HepG2 (cell line): Measurements from ENCODE around the gene FOXA1. TPM values are rescaled to one million over a fixed set of nuclear protein-coding genes. Genes with fewer than 3 reads are reported as not detected.

Experiments used
- ATAD3A ChIP-seq: sonication (generic); formaldehyde crosslinking; IDR thresholded peaks from 2 replicates; pipeline ENCODE4 v1.4.0; 2020; ENCODE audit warnings: missing genetic modification reagents
- CBFB ChIP-seq: sonication (generic); formaldehyde crosslinking; IDR thresholded peaks from 2 replicates; pipeline ENCODE4 v1.4.0; 2020; ENCODE audit warnings: missing genetic modification reagents
- FIP1L1 ChIP-seq: fragments of 200-400 bp; formaldehyde crosslinking; IDR thresholded peaks from 2 replicates; pipeline ENCODE4 v1.6.1; 2018; ENCODE audit warnings: low read depth, mild to moderate bottlenecking, low read length, moderate library complexity, borderline replicate concordance; ENCODE audit not compliant: insufficient read depth
- HNRNPH1 ChIP-seq: fragments of 200-400 bp; formaldehyde crosslinking; optimal IDR thresholded peaks from 2 replicates; pipeline ENCODE3; 2017; ENCODE audit warnings: mild to moderate bottlenecking, low read depth, low read length
- HNRNPUL1 ChIP-seq: fragments of 200-400 bp; formaldehyde crosslinking; IDR thresholded peaks from 2 replicates; pipeline ENCODE4 v1.6.1; 2017; ENCODE audit warnings: low read depth, mild to moderate bottlenecking, low read length, moderate library complexity
- MIER2 ChIP-seq: IDR thresholded peaks from 2 replicates; pipeline ENCODE4 v1.6.1; 2016; ENCODE audit warnings: missing biosample characterization, missing genetic modification reagents
- NFATC3 ChIP-seq: sonication (generic); formaldehyde crosslinking; IDR thresholded peaks from 2 replicates; pipeline ENCODE4 v1.5.1; 2020; ENCODE audit warnings: mild to moderate bottlenecking, missing genetic modification reagents
- RBM39 ChIP-seq: fragments of 200-400 bp; formaldehyde crosslinking; IDR thresholded peaks from one replicate; pipeline ENCODE4 v1.6.1; 2018; ENCODE audit warnings: antibody characterized with exemption, mild to moderate bottlenecking, low read depth, low read length; ENCODE audit not compliant: poor library complexity, severe bottlenecking
- RELA ChIP-seq: sonication (generic); formaldehyde crosslinking; IDR thresholded peaks from 2 replicates; pipeline ENCODE4 v1.4.0; 2020; ENCODE audit warnings: missing genetic modification reagents
- SETDB1 ChIP-seq: sonication (generic); formaldehyde crosslinking; IDR thresholded peaks from 2 replicates; pipeline ENCODE4 v1.5.1; 2020; ENCODE audit warnings: missing genetic modification reagents, mild to moderate bottlenecking, borderline replicate concordance
- SKI ChIP-seq: fragments of 450-650 bp; IDR thresholded peaks from one replicate; pipeline ENCODE4 v1.6.1; 2018; ENCODE audit warnings: mild to moderate bottlenecking; ENCODE audit not compliant: partially characterized antibody
- TBP ChIP-seq: sonication (generic); formaldehyde crosslinking; IDR thresholded peaks from 2 replicates; pipeline ENCODE4 v1.5.0; 2020; ENCODE audit warnings: missing genetic modification reagents
- TBX2 ChIP-seq: sonication (generic); formaldehyde crosslinking; IDR thresholded peaks from 2 replicates; pipeline ENCODE4 v1.5.0; 2020; ENCODE audit warnings: missing genetic modification reagents, mild to moderate bottlenecking, borderline replicate concordance
- TP53 ChIP-seq: sonication (generic); formaldehyde crosslinking; conservative IDR thresholded peaks from 2 replicates; pipeline ENCODE4 v1.4.0; 2020; ENCODE audit warnings: missing genetic modification reagents
- ZBTB34 ChIP-seq: sonication (generic); formaldehyde crosslinking; IDR thresholded peaks from 2 replicates; pipeline ENCODE4 v1.8.0; 2022; ENCODE audit warnings: mild to moderate bottlenecking, missing genetic modification reagents
- ZBTB46 ChIP-seq: sonication (generic); formaldehyde crosslinking; IDR thresholded peaks from 2 replicates; pipeline ENCODE4 v1.4.0; 2020; ENCODE audit warnings: mild to moderate bottlenecking, missing genetic modification reagents, borderline replicate concordance
- ZC3H4 ChIP-seq: sonication (generic); formaldehyde crosslinking; IDR thresholded peaks from 2 replicates; pipeline ENCODE4 v1.4.0; 2020; ENCODE audit warnings: missing genetic modification reagents, borderline replicate concordance
- ZNF160 ChIP-seq: sonication (generic); formaldehyde crosslinking; IDR thresholded peaks from 2 replicates; pipeline ENCODE4 v1.8.0; 2022; ENCODE audit warnings: mild to moderate bottlenecking, inconsistent platforms, missing genetic modification reagents
- ZNF260 ChIP-seq: sonication (generic); formaldehyde crosslinking; IDR thresholded peaks from 2 replicates; pipeline ENCODE4 v1.4.0; 2020; ENCODE audit warnings: missing genetic modification reagents, low read depth, mild to moderate bottlenecking, borderline replicate concordance
- ZNF446 ChIP-seq: sonication (generic); formaldehyde crosslinking; IDR thresholded peaks from 2 replicates; pipeline ENCODE4 v1.5.0; 2020; ENCODE audit warnings: mild to moderate bottlenecking, missing genetic modification reagents
- ZNF546 ChIP-seq: sonication (generic); formaldehyde crosslinking; conservative IDR thresholded peaks from 2 replicates; pipeline ENCODE4 v1.8.1; 2023; ENCODE audit warnings: mild to moderate bottlenecking, missing genetic modification reagents
- ZNF550 ChIP-seq: sonication (generic); formaldehyde crosslinking; IDR thresholded peaks from 2 replicates; pipeline ENCODE4 v1.4.0; 2020; ENCODE audit warnings: mild to moderate bottlenecking, missing genetic modification reagents, borderline replicate concordance
- ZNF570 ChIP-seq: sonication (generic); formaldehyde crosslinking; IDR thresholded peaks from 2 replicates; pipeline ENCODE4 v1.4.0; 2020; ENCODE audit warnings: mild to moderate bottlenecking, missing genetic modification reagents, borderline replicate concordance
- ZNF747 ChIP-seq: sonication (generic); formaldehyde crosslinking; IDR thresholded peaks from 2 replicates; pipeline ENCODE4 v1.8.1; 2023; ENCODE audit warnings: missing genetic modification reagents, mild to moderate bottlenecking, borderline replicate concordance
- polyA plus RNA-seq, 8 experiments: library from polyadenylated mRNA; depleted of rRNA in 3 of 8; stranded (reverse) in 7 of 8; unstranded in 1 of 8; fragments of >200 nt; fragmentation: Illumina TruSeq in 4 of 8; extraction: Trizol in 4 of 8; gene quantifications; 2 replicates each; pipeline versions ENCODE4 v1.2.1 to v1.2.3, GENCODE V29; 2011 to 2016; ENCODE audit warnings: low read depth in 4 of 8, missing spikeins in 1 of 8, mixed read lengths in 1 of 8; ENCODE audit not compliant: insufficient read depth in 1 of 8
- total RNA-seq, 5 experiments: library from RNA; depleted of rRNA; stranded (reverse); fragments of >200 nt; fragmentation: Illumina TruSeq; extraction: Trizol; gene quantifications; 2 replicates each; pipeline ENCODE4 v1.2.3, GENCODE V29; 2016; ENCODE audit warnings: low read depth in 1 of 5
- TF ChIP-seq, protein P1 (sequence below): sonication (generic); formaldehyde crosslinking; IDR thresholded peaks from 2 replicates; pipeline ENCODE4 v1.4.0; 2020; ENCODE audit warnings: missing genetic modification reagents

Gene FOXA1
- total and polyA plus RNA-seq, 2 of the 13 experiments (the other 11 are each of a cell fraction or from before 2014, with no cell fraction given) = 43.4 to 58.6 TPM

DNA sequence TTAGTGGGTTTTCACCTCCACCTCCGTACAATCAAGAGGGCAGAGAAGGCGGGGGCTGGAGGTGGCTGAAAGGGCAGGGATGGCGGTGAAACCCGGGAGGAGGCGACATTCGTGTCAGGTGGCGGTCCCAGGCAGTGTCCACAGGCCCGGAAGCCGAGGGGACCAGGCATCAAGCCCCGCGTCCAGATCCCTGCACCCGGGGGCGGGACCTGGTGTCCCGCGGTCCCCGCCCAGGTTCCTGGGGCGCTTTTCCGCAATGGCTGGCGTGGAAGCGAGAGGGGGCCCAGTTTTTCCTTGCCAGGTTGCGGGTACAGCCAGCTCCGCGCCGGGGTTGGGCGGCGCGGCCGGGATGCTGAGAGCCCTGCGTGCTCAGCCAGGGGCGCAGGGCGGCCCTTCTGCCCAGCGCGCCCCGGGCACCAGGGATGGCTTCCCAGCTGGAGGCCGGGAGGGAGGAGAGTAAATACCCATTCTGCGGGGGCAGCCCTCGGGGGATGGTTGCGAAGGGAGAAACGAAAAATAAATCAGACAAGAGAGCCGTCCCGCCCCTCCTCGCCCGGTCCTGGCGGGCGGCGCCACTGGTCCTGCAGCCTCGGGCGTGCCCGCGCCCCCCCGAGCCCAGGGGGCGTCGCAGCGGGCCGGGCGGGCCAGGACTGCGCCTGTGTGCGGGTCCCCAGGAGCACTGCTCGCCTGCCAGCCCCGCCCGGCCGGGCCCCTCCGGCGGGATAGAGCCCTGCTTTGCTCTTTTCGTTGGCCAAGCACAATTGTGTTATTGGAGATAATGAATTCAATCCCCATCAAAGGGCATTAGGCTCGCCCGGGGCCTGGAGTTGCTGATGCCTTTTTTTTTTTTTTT is 11.5 kb downstream of the FOXA1 start (continued):
- TF ChIP-seq ZNF747 (CRISPR knock-in tag) (0 out of 2 replicates have a peak, but pooled peaks have one; percentile 31), ZNF570 (CRISPR knock-in tag) (no peak), NFATC3 (CRISPR knock-in tag) (no peak), ZNF550 (no peak), TBP (CRISPR knock-in tag) (no peak), ZNF546 (CRISPR knock-in tag) (0 out of 2 replicates have a peak, but pooled peaks have one; percentile 40), SETDB1 (no peak), CBFB (CRISPR knock-in tag) (peak; percentile 62; the same call in 1 of the 2 replicates), ATAD3A (no peak), ZNF260 (CRISPR knock-in tag) (no peak), HNRNPUL1 (no peak), FIP1L1 (no peak), TP53 (CRISPR knock-in tag) (no peak), RELA (CRISPR knock-in tag) (no peak), HNRNPH1 (no peak), ZNF446 (CRISPR knock-in tag) (no peak), SKI (no peak), RBM39 (peak; percentile 61), ZBTB46 (CRISPR knock-in tag) (no peak), ZC3H4 (0 out of 2 replicates have a peak, but pooled peaks have one; percentile 31), MIER2 (CRISPR knock-in tag) (no peak), ZBTB34 (no peak), TBX2 (CRISPR knock-in tag) (peak; percentile 49; the same call in 1 of the 2 replicates), ZNF160 (CRISPR knock-in tag) (no peak)
- TF ChIP-seq, protein P1, sequence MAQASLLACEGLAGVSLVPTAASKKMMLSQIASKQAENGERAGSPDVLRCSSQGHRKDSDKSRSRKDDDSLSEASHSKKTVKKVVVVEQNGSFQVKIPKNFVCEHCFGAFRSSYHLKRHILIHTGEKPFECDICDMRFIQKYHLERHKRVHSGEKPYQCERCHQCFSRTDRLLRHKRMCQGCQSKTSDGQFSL (CRISPR knock-in tag) = no peak
